GM12864 (cell line): ENCODE measurements around the gene CYSTM1.
A peak's percentile ranks its signal among the peaks of the same experiment; 100 is the strongest.

Experiments used
- DNase-seq: peaks from one replicate; pipeline ENCODE4 v3.0.0-alpha.2; 2011; ENCODE audit warnings: low read depth
- H3K4me3 ChIP-seq: 2 replicates; pipeline ENCODE4 v1.5.1; 2011; ENCODE audit warnings: mild to moderate bottlenecking, low read depth, low read length, control low read depth
- CTCF ChIP-seq: IDR thresholded peaks from 2 replicates; pipeline ENCODE4 v1.5.1; 2011; ENCODE audit warnings: low read depth, mild to moderate bottlenecking, moderate library complexity, low read length, control low read depth, inconsistent platforms; ENCODE audit errors: missing control alignments

Gene CYSTM1

GRCh38 chr5:140174465-140175366, at the start of gene CYSTM1:
Gene CYSTM1 (plus strand): TSS chr5:140175188. CDS start chr5:140194466, 19,278 bp downstream.
- H3K4me3 ChIP-seq: peak within 1 kb of the TSS; percentile 85
- TF ChIP-seq CTCF: no peak
- DNase-seq: peak; percentile 82

DNA sequence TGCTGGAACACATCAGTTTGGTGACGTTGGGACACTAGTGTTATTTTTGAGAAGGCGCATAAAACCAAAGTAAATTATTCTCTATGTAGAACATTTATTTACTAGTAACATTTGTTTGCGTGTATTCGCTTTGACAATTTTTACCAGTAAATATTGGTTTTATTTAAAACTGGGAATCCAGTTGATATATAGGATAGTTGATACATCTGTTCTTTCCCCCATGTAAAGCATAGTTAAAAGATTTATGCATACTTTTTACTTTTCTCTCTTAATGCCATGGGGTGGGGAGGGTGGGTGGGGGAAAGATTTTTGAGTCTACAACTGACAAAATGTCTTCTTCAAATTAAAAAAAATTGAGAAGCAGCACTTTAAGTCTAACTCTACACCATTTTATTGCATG, 49.4 kb upstream of the CYSTM1 start, which contains the start of gene IGIP:
TSS of gene IGIP (plus strand) at position 301 of the 400 bp plus-strand sequence. CDS start 2,540 bp downstream, outside the sequence.
- no peak for TF ChIP-seq CTCF
- H3K4me3 ChIP-seq: no peak within 1 kb of the TSS
- no peak for DNase-seq

DNA sequence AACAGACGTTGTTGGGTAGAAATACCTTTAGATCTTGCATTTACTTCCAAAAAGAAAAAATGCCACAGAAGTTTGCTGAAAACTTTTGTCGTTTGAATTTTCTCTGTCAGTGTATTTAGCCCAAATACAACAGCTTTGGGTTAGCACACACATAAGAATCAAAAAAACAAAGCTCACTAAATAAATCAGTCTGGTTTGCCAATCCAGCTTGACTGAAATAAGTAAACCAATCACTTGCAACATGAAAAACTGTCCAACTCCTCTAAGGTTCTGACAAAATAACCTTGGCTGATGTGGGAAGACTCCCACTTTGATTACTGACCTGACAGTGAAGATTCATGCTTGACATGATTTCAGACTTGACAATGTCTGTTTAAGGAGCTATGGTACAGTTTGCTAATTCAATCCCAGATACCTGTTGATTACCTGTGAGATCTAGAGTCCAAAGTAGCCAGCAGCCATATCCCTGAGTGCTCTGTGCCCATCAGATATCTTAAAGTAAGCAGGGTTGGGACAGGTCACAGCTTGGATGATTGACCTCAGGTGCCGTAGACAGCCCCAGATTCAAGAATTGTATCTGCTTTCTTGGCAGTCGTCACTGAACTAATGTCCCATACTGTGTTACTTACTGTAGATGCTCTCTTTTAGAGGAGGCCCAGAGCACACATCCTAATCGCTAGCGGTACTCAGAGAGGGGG, 48.5 kb upstream of the CYSTM1 start:
- no peak for TF ChIP-seq CTCF
- no peak for DNase-seq
- H3K4me3 ChIP-seq: no peak overlapping the region

DNA sequence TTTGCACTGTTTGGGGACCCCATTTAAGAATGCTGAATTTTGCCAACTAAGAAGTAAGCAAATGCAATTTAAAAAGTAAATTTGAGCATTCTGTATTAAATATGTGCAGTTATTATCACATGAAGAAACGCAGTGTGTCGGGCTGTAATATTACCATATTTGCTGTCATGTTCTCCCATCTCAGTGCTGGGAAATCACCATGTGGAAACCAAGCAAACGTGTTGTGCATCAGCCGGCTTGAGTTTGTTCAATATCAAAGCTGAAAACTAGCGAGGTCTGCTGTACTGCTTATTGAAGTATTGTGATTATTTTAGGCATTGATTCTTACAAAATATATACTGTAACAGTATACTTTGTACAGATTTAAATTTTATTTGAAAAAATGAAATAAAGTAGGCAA, 46.6 kb upstream of the CYSTM1 start:
- no peak for TF ChIP-seq CTCF
- no peak overlapping the region for H3K4me3 ChIP-seq
- no peak for DNase-seq

DNA sequence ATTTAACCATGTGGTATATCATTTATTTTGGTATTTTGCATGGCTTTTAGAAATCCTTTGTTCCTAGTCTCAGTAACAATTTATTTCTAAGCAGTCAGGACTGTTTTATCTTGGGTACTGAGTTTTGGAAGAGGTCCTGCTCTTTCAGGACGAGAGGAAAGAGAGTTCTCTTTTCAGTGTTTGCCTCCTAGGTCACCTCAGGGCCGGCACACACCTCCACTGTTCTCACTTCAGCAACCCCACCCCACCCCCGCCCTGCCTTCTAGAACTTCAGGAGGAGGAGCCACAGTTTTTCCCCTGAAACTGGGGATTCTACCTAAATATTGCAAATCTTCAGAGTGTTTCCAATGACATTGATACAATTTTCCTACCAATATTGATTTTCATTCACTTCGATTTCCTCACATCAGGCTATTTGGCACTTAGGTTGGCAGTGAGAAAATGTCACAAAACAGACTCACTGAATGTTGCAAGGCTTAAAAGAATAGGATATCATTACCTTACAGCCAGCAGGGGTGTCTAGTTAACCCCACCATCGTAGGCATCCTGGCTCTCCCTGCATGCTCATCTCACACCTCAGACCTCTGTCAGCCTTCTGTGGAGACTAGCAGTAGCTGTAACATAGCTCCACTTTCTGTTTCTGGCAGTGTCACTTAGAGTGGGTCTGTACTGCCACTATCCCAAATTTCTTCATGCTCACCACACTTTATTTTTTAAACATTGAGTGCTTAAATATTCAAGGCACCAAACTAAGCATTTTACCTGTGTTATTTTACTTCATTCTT, 43.8 kb upstream of the CYSTM1 start:
- H3K4me3 ChIP-seq: no peak overlapping the region
- no peak for TF ChIP-seq CTCF
- no peak for DNase-seq

DNA sequence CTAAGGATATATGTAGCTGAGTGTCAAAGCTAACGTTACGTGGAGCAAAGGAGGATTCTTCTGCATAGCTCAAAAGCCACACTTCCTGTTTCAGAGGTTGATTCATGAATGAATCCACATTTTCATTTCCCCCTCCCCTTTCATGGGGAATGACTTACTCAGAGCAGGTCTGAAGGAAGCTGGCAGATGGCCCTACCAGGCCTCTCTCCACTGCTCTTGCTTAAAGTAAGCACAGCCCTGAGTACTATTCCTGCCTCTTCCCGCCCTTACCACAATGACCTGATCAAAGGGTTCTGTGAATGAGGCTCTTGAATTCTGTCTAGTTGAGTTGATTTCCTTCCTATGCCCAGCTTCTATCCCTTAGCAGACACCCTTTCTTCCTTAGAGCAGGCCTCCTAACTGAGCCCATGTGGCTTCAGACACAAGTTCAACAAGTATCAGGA, 43.0 kb upstream of the CYSTM1 start:
- DNase-seq: no peak
- H3K4me3 ChIP-seq: no peak overlapping the region
- TF ChIP-seq CTCF: no peak
